Stimulated activated CD4-positive, alpha-beta T cell treated with anti-CD3 and anti-CD28 coated beads, Interleukin-1b, Interleukin-23, amount 100 ng/mL, for 24 hours (primary cell): Measurements from ENCODE around the gene SDR42E2.
"Not testable (repeated sequence)": the region's sequence is repeated elsewhere in the genome, so short reads cannot be mapped to it uniquely, and the experiment has no call there.

ENCODE experiments used
- DNase-seq, 4 experiments: peaks; one replicate each; pipeline ENCODE4 v3.0.0-alpha.2; 2020; ENCODE audit warnings: low read depth in 4 of 4, low spot score in 1 of 4

Gene SDR42E2

GRCh38 chr16:22190776-22191531 is 28.6 kb downstream of the SDR42E2 start:
- peak; percentile 97 to 100 (median 99) for DNase-seq

- no peak for DNase-seq
Observed at GRCh38 chr16:22191532-22192260, 29.4 kb downstream of the SDR42E2 start.

- DNase-seq: peak in 2 of 4 experiments; percentile 43 to 58
Observed at GRCh38 chr16:22192261-22193062, 30.2 kb downstream of the SDR42E2 start.

GRCh38 chr16:22193063-22193411 is 30.7 kb downstream of the SDR42E2 start:
- no peak for DNase-seq

GRCh38 chr16:22194707-22195444 is 32.6 kb downstream of the SDR42E2 start:
- DNase-seq: no peak

- DNase-seq: no peak
Observed at GRCh38 chr16:22195445-22195694, 33.1 kb downstream of the SDR42E2 start.

GRCh38 chr16:22195695-22196558 is 33.6 kb downstream of the SDR42E2 start:
- peak; percentile 72 to 95 (median 87) for DNase-seq

- DNase-seq: not testable (repeated sequence)
Observed at GRCh38 chr16:22196559-22197168, 34.4 kb downstream of the SDR42E2 start.

GRCh38 chr16:22198547-22199293 is 36.4 kb downstream of the SDR42E2 start:
- no peak for DNase-seq

GRCh38 chr16:22202261-22202637 is 39.9 kb downstream of the SDR42E2 start:
- no peak for DNase-seq

GRCh38 chr16:22203091-22203490 is 40.8 kb downstream of the SDR42E2 start:
- DNase-seq: no peak

GRCh38 chr16:22204091-22204655 is 41.9 kb downstream of the SDR42E2 start:
- no peak for DNase-seq

- DNase-seq: no peak
Observed at GRCh38 chr16:22205577-22206012, 43.3 kb downstream of the SDR42E2 start.

GRCh38 chr16:22206013-22206841 is 43.9 kb downstream of the SDR42E2 start, which contains the start of gene EEF2K:
Gene EEF2K, plus strand, starts transcription at chr16:22206278. Its CDS starts 19,452 bp downstream, at chr16:22225730.
- peak; percentile 65 to 90 (median 70) for DNase-seq

- DNase-seq: peak in 2 of 4 experiments; percentile 49 to 59
Observed at GRCh38 chr16:22206842-22207714, 44.8 kb downstream of the SDR42E2 start.

- no peak for DNase-seq
Observed at GRCh38 chr16:22207715-22208360, 45.5 kb downstream of the SDR42E2 start.
